Effector memory CD8-positive, alpha-beta T cell (primary cell): ENCODE measurements around the gene ZNF689.

ENCODE experiments used
- ATAC-seq: fragments of 150-1000 bp; cut with Tn5 transposase; replicated peaks from 2 replicates; pipeline ENCODE4 v1.10.0; 2021; ENCODE audit warnings: mild to moderate bottlenecking, moderate library complexity
- DNase-seq, 3 experiments: peaks; one replicate each; pipeline ENCODE4 v3.0.0; 2021
- H3K27ac Mint-ChIP-seq, 2 donors: one replicate each; pipeline ENCODE4 v1.8.0; 2022; ENCODE audit warnings: mild to moderate bottlenecking in 2 of 2, mixed read lengths in 2 of 2, moderate library complexity in 2 of 2
- H3K27me3 Mint-ChIP-seq, 2 donors: one replicate each; pipeline ENCODE4 v1.8.0; 2022; ENCODE audit warnings: mixed read lengths in 2 of 2
- H3K36me3 Mint-ChIP-seq: one replicate; pipeline ENCODE4 v1.8.0; 2022; ENCODE audit warnings: mild to moderate bottlenecking, moderate library complexity, mixed read lengths; ENCODE audit not compliant: insufficient read depth
- H3K4me1 Mint-ChIP-seq, 2 donors: one replicate each; pipeline ENCODE4 v1.8.0; 2022; ENCODE audit warnings: low read depth in 2 of 2, mixed read lengths in 2 of 2
- H3K4me3 Mint-ChIP-seq, 2 donors: one replicate each; pipeline ENCODE4 v1.8.0; 2022; ENCODE audit warnings: mild to moderate bottlenecking in 2 of 2, mixed read lengths in 2 of 2, moderate library complexity in 2 of 2
- H3K9me3 Mint-ChIP-seq, 2 donors: one replicate each; pipeline ENCODE4 v1.8.0; 2022; ENCODE audit warnings: mixed read lengths in 2 of 2

Gene ZNF689

GRCh38 chr16:30559690-30560089, 50.5 kb downstream of the ZNF689 start:
- H3K4me3 Mint-ChIP-seq = peak overlapping the region; percentile 47 to 86
- DNase-seq = no peak
- no peak for ATAC-seq
- no peaks in the 10 kb centered on the region for H3K27me3 Mint-ChIP-seq
- H3K4me1 Mint-ChIP-seq = peaks cover 11 to 26% of the 10 kb centered on the region in 2 donors
- peak overlapping the region in 1 of 2 donors; percentile 93 for H3K27ac Mint-ChIP-seq
- peaks cover 30% of the 10 kb centered on the region for H3K36me3 Mint-ChIP-seq
- no peaks in the 10 kb centered on the region for H3K9me3 Mint-ChIP-seq

- Mint-ChIP-seq H3K9me3 (no peaks in the 10 kb centered on the region), H3K4me1 (peaks cover 17 to 28% of the 10 kb centered on the region in 2 donors), H3K36me3 (peaks cover 38% of the 10 kb centered on the region), H3K27me3 (no peaks in the 10 kb centered on the region), H3K4me3 (peak overlapping the region; percentile 84 to 86), H3K27ac (peak overlapping the region; percentile 89 to 93)
- DNase-seq = no peak
- ATAC-seq = no peak
These were observed 51.3 kb downstream of the ZNF689 start for GRCh38 chr16:30558789-30559377.

- H3K4me1 Mint-ChIP-seq = peaks cover 22 to 32% of the 10 kb centered on the region in 2 donors
- H3K27ac Mint-ChIP-seq = peak within 1 kb of the TSS; percentile 89 to 93
- peak; percentile 92 for ATAC-seq
- peaks cover 39% of the 10 kb centered on the region for H3K36me3 Mint-ChIP-seq
- H3K9me3 Mint-ChIP-seq = no peaks in the 10 kb centered on the region
- no peaks in the 10 kb centered on the region for H3K27me3 Mint-ChIP-seq
- H3K4me3 Mint-ChIP-seq = peak within 1 kb of the TSS; percentile 84 to 86
- DNase-seq = peak; percentile 93 to 95 (median 95)
These were observed 52.0 kb downstream of the ZNF689 start, which contains the start of gene ZNF764 for GRCh38 chr16:30557957-30558788. TSS of gene ZNF764 (minus strand) at chr16:30558374. CDS start at chr16:30558182, 192 bp downstream.

- ATAC-seq (no peak), DNase-seq (no peak)
- peaks cover 39% of the 10 kb centered on the region for H3K36me3 Mint-ChIP-seq
- H3K9me3 Mint-ChIP-seq = no peaks in the 10 kb centered on the region
- peak overlapping the region; percentile 84 to 86 for H3K4me3 Mint-ChIP-seq
- H3K4me1 Mint-ChIP-seq = peaks cover 28 to 37% of the 10 kb centered on the region in 2 donors
- no peaks in the 10 kb centered on the region for H3K27me3 Mint-ChIP-seq
- H3K27ac Mint-ChIP-seq = peak overlapping the region; percentile 89 to 93
These were observed 52.6 kb downstream of the ZNF689 start for GRCh38 chr16:30557707-30557956.

GRCh38 chr16:30556125-30556473, 54.1 kb downstream of the ZNF689 start:
- Mint-ChIP-seq H3K27me3 (no peaks in the 10 kb centered on the region), H3K27ac (peak overlapping the region in 1 of 2 donors; percentile 89), H3K36me3 (peaks cover 40% of the 10 kb centered on the region), H3K9me3 (no peaks in the 10 kb centered on the region), H3K4me1 (peaks cover 42 to 43% of the 10 kb centered on the region in 2 donors), H3K4me3 (peak overlapping the region; percentile 84 to 86)
- ATAC-seq = no peak
- DNase-seq = no peak

- Mint-ChIP-seq H3K27ac (peak overlapping the region in 1 of 2 donors; percentile 89), H3K9me3 (no peaks in the 10 kb centered on the region), H3K4me1 (peaks cover 43 to 46% of the 10 kb centered on the region in 2 donors), H3K4me3 (peak overlapping the region; percentile 84 to 86), H3K36me3 (peaks cover 42% of the 10 kb centered on the region), H3K27me3 (no peaks in the 10 kb centered on the region)
- ATAC-seq = no peak
- no peak for DNase-seq
These were observed 54.7 kb downstream of the ZNF689 start for GRCh38 chr16:30555315-30556124.

- Mint-ChIP-seq H3K4me1 (peaks cover 43 to 46% of the 10 kb centered on the region in 2 donors), H3K36me3 (peaks cover 42% of the 10 kb centered on the region), H3K9me3 (no peaks in the 10 kb centered on the region)
These were observed 55.5 kb downstream of the ZNF689 start for GRCh38 chr16:30554557-30555314.

GRCh38 chr16:30553393-30553899, 56.7 kb downstream of the ZNF689 start:
- peaks cover 40 to 41% of the 10 kb centered on the region in 2 donors for H3K4me1 Mint-ChIP-seq
- peak overlapping the region; percentile 19 to 94 for H3K27ac Mint-ChIP-seq
- H3K27me3 Mint-ChIP-seq = no peaks in the 10 kb centered on the region
- no peaks in the 10 kb centered on the region for H3K9me3 Mint-ChIP-seq
- peaks cover 38% of the 10 kb centered on the region for H3K36me3 Mint-ChIP-seq
- no peak for ATAC-seq
- H3K4me3 Mint-ChIP-seq = peak overlapping the region; percentile 3 to 12
- DNase-seq = no peak

More at GRCh38 chr16:30554557-30555314, 55.5 kb downstream of the ZNF689 start:
- Mint-ChIP-seq H3K27me3 (no peaks in the 10 kb centered on the region), H3K4me3 (no peak overlapping the region), H3K27ac (peak overlapping the region; percentile 19 to 89)
- no peak for ATAC-seq
- no peak for DNase-seq

- no peaks in the 10 kb centered on the region for H3K27me3 Mint-ChIP-seq
- H3K36me3 Mint-ChIP-seq = peaks cover 33% of the 10 kb centered on the region
- peaks cover 40% of the 10 kb centered on the region in 2 donors for H3K4me1 Mint-ChIP-seq
- ATAC-seq (no peak), DNase-seq (no peak)
- no peaks in the 10 kb centered on the region for H3K9me3 Mint-ChIP-seq
- peak overlapping the region; percentile 84 to 94 for H3K27ac Mint-ChIP-seq
- peak overlapping the region; percentile 68 to 74 for H3K4me3 Mint-ChIP-seq
These were observed 57.2 kb downstream of the ZNF689 start for GRCh38 chr16:30552956-30553355.
